GM19238 (cell line): ENCODE measurements around the gene OBSL1.
A peak's percentile ranks its signal among the peaks of the same experiment; 100 is the strongest.

Experiments used
- DNase-seq: peaks from one replicate; pipeline ENCODE4 v3.0.0; 2011; ENCODE audit warnings: low spot score; ENCODE audit not compliant: insufficient read length

OBSL1 gene

DNA sequence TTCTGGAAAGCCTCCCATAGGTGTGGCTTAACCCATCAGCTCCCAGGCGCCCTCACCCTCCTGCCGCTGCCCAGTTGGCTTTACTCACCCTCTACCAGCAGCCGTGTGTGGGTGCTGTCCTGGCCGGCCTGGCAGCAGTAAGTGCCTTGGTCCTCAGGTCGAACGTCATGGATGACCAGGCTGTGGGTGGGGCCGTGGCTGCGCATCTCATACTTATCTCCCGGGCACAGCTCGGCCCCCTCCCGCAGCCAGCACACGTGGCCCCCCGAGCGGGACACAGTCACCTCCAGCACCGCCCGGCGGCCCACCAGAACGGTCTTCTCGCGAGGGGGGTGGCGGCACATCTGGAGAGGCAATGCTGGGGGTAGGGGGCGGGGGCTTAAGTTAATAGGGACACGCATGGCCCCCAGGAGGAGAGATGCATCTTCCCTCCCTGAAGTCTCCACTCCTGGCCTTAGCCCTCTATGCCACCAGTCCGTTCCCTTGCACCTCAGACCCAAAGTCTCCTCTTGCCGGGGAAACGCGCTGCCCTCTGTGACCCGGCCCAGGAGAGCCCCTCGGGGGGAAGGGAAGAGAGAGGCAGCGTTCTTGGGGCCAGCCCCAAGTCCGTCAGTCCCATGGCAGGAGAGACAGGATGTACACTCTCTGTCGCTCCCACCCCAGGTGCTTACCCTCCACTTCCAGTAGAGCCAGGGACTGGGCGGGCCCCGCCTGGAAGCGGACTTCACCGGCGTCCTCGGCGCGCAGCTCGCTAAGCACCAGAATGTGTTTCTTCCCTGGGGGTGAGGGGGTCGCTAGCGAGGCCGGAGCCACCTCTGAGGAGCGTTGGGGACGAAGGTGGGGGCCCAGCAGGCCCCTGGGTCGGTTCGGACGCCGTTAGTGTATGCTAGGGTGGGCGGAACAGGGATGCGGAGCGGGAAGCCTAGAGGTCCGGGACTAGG lies 19.6 kb downstream of the OBSL1 start:
- DNase-seq, result no peak

DNA sequence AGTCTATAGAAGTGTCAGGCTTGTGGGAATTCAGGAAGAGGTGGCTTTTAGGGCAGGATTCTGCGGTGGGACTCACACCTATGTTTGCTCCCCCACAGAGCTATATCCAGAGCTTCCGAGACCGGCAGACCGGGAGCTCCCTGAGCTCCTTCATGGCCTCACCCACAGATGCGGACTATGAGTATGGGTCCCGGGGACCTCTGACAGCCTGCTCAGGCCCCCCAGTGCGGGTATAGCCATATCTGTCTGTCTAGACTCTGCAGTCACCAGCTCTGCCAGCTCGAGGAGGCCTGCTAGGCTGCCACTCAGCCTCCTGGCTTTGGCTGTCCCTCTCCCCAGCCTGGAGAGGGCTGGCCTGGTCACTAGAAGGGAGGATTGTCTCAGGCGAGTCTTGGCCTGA lies 21.7 kb downstream of the OBSL1 start:
- DNase-seq, result no peak

DNA sequence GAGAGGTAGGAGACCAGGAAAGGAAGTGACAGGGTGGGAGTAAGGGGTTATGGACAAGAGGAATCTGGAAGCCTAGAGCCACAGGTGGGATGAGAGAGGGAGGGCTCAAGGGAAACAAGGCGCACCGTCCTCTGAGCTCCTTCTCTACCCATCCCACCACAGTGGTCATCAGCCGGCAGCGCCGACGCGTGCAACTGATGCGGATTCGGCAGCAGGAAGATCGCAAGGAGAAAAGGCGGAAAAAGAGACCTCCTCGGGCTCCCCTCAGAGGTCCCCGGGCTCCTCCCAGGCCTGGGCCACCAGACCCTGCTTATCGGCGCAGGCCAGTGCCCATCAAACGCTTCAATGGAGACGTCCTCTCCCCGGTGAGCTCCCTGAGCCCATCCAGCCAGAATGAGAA lies 22.3 kb downstream of the OBSL1 start:
- no peak for DNase-seq

DNA sequence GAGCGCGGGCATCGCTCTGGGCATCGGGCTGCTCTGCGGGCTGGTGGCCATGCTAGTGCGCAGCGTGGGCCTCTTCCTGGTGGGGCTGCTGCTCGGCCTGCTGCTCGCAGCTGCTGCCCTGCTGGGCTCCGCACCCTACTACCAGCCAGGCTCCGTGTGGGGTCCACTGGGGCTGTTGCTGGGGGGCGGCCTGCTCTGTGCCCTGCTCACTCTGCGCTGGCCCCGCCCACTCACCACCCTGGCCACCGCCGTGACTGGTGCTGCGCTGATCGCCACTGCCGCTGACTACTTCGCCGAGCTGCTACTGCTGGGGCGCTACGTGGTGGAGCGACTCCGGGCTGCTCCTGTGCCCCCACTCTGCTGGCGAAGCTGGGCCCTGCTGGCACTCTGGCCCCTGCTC lies 23.7 kb downstream of the OBSL1 start:
- DNase-seq, result no peak

DNA sequence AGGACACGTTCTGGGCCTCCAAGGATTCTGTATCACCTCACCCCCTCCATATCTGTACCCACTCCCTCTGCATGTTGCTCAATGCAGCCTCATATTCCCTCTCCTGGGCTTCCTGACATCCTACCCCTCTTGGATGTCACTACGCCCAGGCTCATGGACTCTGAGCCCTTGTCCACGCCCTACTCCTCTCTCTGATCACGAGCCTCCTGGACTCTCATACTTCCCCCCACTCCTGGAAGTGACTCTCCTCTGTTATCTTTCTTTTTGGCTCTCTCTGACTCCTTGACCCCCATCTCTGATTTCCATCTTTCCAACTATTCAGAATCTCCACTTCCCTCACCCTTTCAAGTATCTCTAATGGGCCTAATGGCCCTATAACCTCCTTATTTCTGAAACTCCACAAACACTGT lies 25.4 kb downstream of the OBSL1 start:
- DNase-seq, result no peak

DNA sequence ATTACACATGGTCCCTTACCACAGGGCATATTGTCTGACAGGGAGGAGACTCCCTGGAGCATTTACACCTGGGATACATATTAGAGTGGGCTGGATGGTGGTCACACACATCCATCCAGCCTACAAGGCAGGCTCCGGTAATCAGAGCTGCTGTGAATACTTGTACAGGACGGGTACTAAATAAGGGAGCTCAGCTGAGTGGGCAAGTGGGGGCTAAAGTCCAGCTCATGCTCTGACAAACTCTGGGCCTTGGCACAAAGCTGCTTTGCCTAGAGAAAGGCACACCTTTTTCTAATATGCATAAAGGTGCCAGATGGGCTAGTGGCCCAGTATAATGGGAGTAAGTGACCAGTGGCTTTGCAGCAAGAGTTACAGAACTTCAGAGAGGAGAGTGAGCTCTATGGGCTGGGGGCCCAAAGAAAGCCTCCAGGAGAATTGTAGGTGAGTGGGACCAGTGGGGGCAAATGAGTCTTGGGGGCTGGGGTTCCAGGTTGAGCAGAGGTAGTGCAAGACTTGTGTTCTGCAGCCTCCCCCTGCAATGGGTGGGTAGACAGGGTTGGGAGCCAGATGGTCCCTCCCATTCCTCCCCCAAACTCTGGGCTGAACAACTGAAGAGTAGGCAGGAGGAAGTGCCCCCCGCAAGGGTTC lies 25.9 kb downstream of the OBSL1 start:
- DNase-seq, result no peak

DNA sequence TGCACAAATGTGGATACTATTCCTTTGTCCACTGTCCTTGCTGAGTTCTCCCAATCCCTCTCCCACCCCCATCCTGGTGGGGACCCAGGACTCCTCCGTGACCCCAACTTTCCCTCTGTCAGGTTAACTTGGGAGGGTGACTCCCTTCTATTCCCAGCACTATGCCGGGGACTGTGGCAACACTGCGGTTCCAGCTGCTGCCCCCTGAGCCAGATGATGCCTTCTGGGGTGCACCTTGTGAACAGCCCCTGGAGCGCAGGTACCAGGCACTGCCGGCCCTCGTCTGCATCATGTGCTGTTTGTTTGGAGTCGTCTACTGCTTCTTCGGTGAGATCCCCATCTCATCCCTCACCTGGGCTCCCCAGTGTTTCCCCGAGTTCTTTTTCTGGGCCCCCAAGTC lies 26.8 kb downstream of the OBSL1 start:
- DNase-seq, result no peak

DNA sequence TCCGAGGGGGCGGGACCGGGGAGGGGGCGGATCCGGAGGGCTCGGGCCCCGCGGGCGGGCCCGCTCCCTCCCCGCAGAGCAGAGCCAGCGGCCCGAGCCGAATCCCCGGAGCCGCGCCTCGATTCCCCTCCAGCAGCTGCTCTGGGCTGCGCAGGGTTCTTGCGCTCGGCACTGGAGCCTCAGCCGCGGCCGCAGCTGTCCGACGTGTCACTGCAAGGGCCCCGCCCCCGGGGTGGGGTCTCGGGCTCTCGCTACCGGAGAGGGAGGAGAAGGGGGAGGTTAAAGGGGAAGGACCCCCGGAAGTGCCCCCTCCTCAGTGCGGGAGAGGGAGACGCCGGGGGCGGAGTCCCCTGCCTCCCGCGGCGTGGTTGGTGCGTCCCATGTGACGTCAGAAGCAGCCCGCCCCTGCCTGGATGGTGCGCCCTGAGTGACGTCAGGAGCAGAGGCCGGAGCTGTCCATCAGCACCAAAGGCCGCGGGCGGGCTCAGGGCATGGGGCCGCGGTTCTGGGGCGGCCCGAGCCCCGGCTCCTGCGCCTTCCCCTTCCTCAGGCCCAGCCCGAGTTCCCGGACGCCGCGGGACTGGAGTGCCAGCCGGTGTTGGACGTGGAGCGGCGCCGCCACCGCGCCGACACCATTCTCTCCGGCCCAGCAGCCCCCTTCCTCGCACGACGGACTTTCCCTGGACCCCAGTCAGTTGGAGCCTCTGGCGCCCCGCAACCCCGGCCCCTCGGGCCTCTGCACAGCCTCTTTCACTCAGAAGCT lies 27.6 kb downstream of the OBSL1 start, which contains the start of the genes CHPF and TMEM198:
Gene CHPF, minus strand, starts transcription at position 214 of the 763 bp plus-strand sequence. CDS start 271 bp downstream, outside the sequence.
Gene TMEM198, plus strand, starts transcription at position 433 of the 763 bp plus-strand sequence. CDS start 700 bp downstream, outside the sequence.
- DNase-seq, result peak; percentile 99

DNA sequence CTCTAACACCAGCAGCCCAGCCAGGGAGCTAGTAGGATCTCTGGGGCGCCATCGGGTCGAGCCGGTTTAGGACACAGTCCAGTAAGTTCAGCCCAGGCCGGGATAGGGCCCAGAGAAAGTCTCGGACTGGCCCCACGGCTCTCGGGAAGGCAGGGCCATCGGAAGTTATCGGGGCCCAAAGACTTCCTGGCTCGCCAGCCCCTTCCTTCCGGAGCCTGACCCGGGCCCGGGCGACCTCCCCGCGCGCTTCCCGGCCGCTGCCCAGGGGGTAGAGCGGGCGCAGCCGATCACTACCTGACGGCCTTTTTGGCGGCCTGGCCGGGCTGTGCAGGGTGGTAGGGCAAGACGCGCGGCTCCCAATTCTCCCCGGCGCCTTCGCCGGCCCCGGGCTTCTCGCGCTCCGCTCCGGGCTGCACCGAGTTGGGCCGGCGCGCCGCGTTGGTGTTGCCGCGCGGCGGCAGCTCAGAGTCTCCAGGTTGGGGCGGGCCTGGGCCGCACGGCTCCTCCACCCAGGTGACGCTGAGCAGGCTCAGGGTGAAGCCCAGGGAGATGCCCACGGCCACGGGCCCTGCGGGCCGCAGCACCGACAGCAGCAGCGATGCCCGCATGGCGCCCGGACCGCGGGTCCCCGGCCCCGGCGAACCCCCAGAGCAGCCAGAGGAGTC lies 28.3 kb downstream of the OBSL1 start:
- peak; percentile 46 for DNase-seq

DNA sequence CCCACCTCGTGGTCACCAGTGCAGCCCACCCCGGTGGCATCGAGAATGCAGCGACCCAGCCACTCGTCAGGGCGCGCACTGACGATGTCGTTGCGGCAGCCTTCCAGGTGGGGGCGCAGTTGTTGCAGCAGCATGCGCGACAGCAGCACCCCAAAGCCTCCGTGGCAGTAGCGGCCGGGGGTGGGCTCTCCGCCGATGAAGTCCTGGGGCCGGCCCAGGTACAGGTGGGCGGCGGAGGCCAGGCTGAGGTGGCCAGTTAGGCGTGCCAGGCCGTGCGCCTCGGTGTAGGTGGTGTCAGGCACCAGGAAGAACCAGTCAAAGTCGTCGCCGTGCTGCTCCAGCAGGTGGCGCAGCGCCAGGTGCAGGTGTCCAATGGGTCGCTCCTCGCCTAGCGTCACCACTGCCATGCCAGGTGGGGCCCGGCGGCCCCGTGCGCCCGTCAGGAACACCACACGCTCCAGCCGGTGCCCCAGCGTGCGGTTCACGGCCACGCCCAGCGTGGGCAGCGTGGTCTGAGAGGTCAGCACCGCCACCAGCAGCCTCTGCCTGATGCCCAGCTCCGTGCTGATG lies 29.6 kb downstream of the OBSL1 start:
- peak; percentile 94 for DNase-seq

DNA sequence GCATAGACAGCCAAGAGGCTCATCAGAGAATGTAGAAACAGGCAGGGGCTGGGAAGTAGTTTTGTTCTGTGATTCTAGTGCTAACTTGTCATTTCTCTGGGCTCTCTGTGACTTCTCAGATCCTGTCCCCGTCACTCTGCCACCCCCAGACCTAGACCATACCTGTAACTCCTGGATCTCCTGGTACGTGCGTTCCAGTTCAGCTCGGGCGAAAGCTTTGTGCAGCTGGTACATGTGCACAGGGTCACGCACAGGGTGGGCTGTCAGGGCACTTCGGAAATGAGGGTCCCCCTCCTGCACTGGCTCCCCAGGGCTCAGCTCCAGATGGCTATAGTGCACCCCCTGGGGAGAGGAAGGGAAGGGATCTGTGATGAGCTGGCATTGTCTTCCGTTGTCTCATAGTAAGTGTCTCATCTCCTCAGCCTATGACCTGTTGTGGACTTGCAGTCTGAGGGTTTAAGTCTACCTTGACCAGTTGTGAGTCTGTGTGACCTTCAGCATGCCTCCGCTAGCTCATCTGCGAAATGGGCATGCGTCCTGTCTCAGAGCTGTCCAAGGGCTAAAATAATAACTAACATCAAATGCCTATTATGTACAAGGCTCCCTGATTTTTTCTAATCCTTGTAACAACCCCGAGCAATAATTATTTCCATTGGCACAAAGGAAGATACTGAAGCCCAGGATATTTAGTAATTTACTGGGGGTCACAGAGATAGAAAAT lies 30.4 kb downstream of the OBSL1 start:
- no peak for DNase-seq

DNA sequence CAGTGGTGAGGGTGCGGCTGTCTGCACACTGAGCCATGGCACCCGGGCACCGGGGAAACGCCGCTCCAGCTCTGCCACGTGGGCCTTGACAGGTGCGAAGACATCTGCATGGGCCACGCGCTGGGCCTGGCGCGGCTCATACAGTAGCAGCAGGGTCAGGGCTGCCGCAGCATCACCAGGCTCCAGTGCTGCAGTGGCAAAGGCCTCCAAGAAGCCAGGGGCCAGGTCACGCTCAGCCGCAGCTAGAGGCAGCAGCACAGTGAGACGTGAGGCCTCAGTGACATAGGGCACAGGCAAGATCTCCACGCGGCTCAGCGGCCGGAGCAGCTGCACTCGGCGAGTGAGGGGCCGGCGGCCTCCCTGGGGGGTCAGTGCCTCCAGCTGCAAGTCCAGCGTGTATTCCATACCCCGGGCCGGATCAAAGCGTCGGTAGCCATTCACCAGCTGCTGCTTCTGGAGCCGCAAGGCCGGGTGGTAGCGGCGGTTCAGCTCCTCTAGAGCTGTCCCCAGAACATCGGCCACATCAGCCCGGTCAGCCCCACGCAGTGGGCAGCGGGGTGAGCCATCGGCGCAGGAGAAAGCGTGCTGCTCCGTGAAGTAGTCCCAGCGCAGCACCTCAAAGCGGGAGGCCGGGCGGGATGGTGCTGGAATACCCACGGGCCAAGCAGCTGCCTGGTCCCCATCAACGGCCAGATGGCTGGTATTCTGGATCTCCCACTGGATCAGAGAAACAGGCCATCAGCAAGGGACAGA lies 31.2 kb downstream of the OBSL1 start:
- no peak for DNase-seq

DNA sequence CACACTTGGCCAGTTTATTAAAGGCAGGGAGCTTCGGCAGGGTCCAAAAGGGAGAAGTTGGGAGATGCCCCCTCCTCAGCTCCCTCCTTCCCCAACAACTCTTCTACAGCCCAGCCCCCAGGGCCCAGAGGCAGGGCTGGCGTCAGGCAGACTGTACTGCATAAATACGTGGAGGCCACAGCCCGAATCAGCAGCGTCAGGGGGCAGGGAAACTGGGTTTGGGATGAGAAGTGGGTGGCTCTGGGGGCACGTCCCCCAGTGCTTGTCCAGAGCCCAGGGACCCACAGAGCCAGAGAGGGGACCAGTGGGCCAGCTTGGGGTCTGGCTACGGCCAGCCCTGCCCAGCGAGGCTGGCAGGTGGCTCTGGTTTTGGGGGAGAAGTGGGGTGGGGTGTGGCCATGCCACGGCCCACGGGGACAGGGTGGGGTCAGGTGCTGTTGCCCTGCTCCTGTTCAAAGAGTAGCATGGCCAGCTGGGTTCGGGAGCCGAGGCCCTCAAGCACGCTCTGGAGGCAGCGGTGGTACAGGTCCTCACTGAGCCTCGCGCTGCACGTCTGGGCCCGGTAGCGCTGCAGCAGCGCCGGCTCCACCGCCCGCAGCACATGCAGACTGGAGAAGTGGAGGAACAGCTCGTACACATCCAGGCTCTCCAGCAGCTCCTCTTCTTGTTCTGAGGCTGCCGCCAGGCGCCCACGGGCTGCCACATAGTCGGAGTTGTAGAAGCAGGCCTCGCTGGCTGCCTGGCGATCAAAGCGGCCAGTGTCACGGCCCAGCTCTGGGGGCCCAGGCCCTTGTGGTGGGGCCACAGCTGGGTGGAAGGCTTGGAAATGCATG lies 32.2 kb downstream of the OBSL1 start:
- no peak for DNase-seq

DNA sequence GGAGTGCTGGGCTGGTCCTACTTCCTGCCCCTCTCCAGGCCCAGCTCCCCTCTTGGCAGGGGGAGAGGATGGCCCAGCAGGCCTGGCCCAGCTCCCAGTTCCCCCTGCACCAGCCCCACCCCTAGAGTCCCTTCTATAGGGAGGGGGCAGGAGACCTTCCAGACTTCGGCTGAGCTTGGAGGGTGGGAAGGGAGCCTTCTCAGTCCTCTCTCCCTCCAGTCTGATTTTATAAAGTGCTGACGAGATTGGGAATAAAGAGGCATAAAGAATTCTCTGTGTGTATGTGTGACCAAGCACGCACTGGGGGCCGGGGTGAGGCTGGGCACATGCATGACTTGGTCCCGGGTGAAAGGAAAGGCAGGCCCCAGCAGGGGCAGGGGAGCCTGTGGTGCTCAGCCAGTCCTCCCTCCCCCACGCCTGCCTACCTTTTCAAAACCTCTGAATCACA lies 32.8 kb downstream of the OBSL1 start:
- DNase-seq, result no peak

DNA sequence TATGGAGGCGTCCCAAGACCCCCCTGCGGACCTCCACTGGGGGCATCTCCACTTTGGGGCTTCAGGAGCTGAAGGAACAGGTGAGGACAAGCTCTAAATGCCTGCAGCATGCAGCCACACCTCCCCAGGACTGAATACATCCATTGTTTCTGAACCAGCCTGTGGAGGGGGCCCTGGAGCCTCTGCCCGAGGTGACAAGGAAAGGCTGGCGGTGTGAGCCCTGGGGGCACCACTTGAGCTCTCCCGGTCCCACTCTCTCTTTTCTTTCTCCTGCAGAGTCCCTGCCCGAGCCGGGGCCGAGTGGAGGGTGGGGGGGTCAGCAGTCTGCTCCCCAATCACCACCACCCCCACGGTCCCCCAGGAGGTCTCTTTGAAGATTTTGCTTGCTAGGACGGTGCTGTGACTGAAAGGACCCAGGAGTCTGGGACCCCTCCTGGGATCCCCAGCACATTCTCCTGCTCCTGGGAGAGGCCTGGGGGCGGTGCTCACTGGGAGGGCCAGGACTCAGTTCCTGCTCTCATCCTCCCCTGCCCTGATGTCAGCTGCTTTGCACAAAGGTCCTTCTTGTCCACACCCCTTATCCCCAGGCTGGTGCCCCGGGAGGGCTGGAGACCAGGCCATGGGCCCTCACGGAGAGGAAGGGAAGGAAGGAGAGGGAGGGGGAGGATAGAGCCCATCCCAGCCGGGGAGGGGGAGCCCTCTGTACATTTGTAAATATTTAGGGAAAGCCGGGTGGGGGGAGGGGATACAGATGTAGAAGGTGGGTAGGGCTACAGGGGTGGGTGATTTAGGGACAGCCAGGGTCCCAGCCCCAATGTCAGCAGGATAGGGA lies 33.5 kb downstream of the OBSL1 start:
- DNase-seq, result no peak

DNA sequence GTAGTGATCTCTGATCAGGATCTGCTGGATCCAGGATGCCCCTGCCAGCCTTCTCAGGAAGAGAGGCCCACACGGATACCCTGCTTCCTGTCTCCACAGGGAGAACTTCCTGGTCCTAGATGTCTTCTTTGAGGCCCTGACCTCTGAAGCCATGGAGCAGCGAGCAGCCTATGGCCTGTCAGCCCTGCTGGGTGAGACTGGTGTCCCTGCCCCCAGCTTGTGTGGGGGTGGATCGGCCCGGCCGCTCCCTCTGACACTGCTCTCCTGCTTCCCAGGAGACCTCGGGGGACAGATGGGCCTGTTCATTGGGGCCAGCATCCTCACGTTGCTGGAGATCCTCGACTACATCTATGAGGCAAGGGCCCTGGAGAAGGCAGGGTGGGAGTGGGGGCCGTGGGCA lies 34.4 kb downstream of the OBSL1 start:
- no peak for DNase-seq

DNA sequence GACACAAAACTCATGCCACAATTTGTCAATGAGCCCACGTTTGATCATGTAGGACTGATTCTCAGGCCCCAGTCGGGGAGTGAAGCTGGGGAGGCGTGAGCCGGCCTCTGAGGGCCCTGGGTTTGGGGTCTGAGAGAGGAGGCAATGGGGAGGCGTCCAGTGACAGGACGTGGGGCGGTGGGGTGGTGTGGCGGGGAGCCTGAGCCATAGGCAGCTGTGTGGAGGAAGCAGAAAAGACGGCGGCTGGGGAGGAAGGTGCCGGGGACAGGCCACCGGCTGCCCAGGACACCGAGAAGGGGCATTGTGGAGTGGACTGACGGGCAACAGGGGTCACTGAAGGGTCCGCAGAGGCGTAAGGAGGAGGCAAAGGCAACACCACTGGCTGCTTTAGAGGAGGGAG lies 34.9 kb downstream of the OBSL1 start:
- no peak for DNase-seq
